ENCODE data around the gene PITPNM3.

Gene PITPNM3

GRCh38 chr17:6588165-6588564 is 31.8 kb upstream of the PITPNM3 start:
- no peaks in the 10 kb centered on the region for H3K4me1 ChIP-seq (ENCODE audit: insufficient read depth, low read length, poor library complexity, severe bottlenecking)
- H3K4me3 ChIP-seq (ENCODE audit: low read length, poor library complexity, severe bottlenecking), result no peak overlapping the region
- H3K27me3 ChIP-seq (ENCODE audit: insufficient read depth, low read length, poor library complexity, severe bottlenecking), result no peaks in the 10 kb centered on the region
- H3F3A ChIP-seq (ENCODE audit: low read depth), result no peaks in the 10 kb centered on the region
- H3K4me2 ChIP-seq (ENCODE audit: low read depth, low read length, poor library complexity, severe bottlenecking), result no peak overlapping the region
- H4K20me1 ChIP-seq (ENCODE audit: insufficient read depth, low read length, poor library complexity, severe bottlenecking), result no peaks in the 10 kb centered on the region
- TF ChIP-seq EZH2phosphoT487 (IDR thresholded peaks at IDR 0.05; ENCODE audit: borderline replicate concordance), result no peak
- H3K9ac ChIP-seq (ENCODE audit: low read depth, low read length, poor library complexity, severe bottlenecking), result no peak overlapping the region
- H3K79me2 ChIP-seq (ENCODE audit: insufficient read depth, low read length), result no peaks in the 10 kb centered on the region
- H3K36me3 ChIP-seq (ENCODE audit: insufficient read depth, low read length), result peaks cover 73% of the 10 kb centered on the region
- no peaks in the 10 kb centered on the region for H3K9me3 ChIP-seq (ENCODE audit: insufficient read depth, low read depth, low read length)
- no peak overlapping the region for H2AFZ ChIP-seq (ENCODE audit: low read length)
- H3K9me2 ChIP-seq (replicated peaks; ENCODE audit: low read depth, low read length), result no peaks in the 10 kb centered on the region

- no peaks in the 10 kb centered on the region for H3K79me2 ChIP-seq (ENCODE audit: insufficient read depth, low read length)
- no peaks in the 10 kb centered on the region for H3K27me3 ChIP-seq (ENCODE audit: insufficient read depth, low read length, poor library complexity, severe bottlenecking)
- H3F3A ChIP-seq (ENCODE audit: low read depth), result no peaks in the 10 kb centered on the region
- TF ChIP-seq EZH2phosphoT487 (IDR thresholded peaks at IDR 0.05; ENCODE audit: borderline replicate concordance) (no peak), CTCF (conservative IDR thresholded peaks at IDR 0.05; ENCODE audit: low read length) (no peak)
- no peaks in the 10 kb centered on the region for H3K4me1 ChIP-seq (ENCODE audit: insufficient read depth, low read length, poor library complexity, severe bottlenecking)
- H3K4me2 ChIP-seq (ENCODE audit: low read depth, low read length, poor library complexity, severe bottlenecking), result no peak overlapping the region
- H3K36me3 ChIP-seq (ENCODE audit: insufficient read depth, low read length), result peaks cover 74% of the 10 kb centered on the region
- no peaks in the 10 kb centered on the region for H3K9me2 ChIP-seq (replicated peaks; ENCODE audit: low read depth, low read length)
- H4K20me1 ChIP-seq (ENCODE audit: insufficient read depth, low read length, poor library complexity, severe bottlenecking), result no peaks in the 10 kb centered on the region
- H2AFZ ChIP-seq (ENCODE audit: low read length), result no peak overlapping the region
- no peaks in the 10 kb centered on the region for H3K9me3 ChIP-seq (ENCODE audit: insufficient read depth, low read depth, low read length)
- no peak overlapping the region for H3K4me3 ChIP-seq (ENCODE audit: low read length, poor library complexity, severe bottlenecking)
- H3K9ac ChIP-seq (ENCODE audit: low read depth, low read length, poor library complexity, severe bottlenecking), result no peak overlapping the region
Measured at GRCh38 chr17:6587310-6587709, 31.0 kb upstream of the PITPNM3 start.

GRCh38 chr17:6583411-6583810 is 27.1 kb upstream of the PITPNM3 start:
- no peaks in the 10 kb centered on the region for H3K9me3 ChIP-seq (ENCODE audit: insufficient read depth, low read depth, low read length)
- H3K36me3 ChIP-seq (ENCODE audit: insufficient read depth, low read length), result peaks cover 52% of the 10 kb centered on the region
- H3K4me2 ChIP-seq (ENCODE audit: low read depth, low read length, poor library complexity, severe bottlenecking), result no peak overlapping the region
- no peak overlapping the region for H3K4me3 ChIP-seq (ENCODE audit: low read length, poor library complexity, severe bottlenecking)
- no peaks in the 10 kb centered on the region for H3K27me3 ChIP-seq (ENCODE audit: insufficient read depth, low read length, poor library complexity, severe bottlenecking)
- H3K4me1 ChIP-seq (ENCODE audit: insufficient read depth, low read length, poor library complexity, severe bottlenecking), result no peaks in the 10 kb centered on the region
- H4K20me1 ChIP-seq (ENCODE audit: insufficient read depth, low read length, poor library complexity, severe bottlenecking), result no peaks in the 10 kb centered on the region
- H2AFZ ChIP-seq (ENCODE audit: low read length), result no peak overlapping the region
- H3K79me2 ChIP-seq (ENCODE audit: insufficient read depth, low read length), result no peaks in the 10 kb centered on the region
- TF ChIP-seq EZH2phosphoT487 (IDR thresholded peaks at IDR 0.05; ENCODE audit: borderline replicate concordance) (no peak), CTCF (conservative IDR thresholded peaks at IDR 0.05; ENCODE audit: low read length) (no peak)
- no peak overlapping the region for H3K9ac ChIP-seq (ENCODE audit: low read depth, low read length, poor library complexity, severe bottlenecking)
- no peaks in the 10 kb centered on the region for H3F3A ChIP-seq (ENCODE audit: low read depth)
- no peaks in the 10 kb centered on the region for H3K9me2 ChIP-seq (replicated peaks; ENCODE audit: low read depth, low read length)

- Histone ChIP-seq H3K9me3 (ENCODE audit: insufficient read depth, low read depth, low read length) (no peaks in the 10 kb centered on the region), H3K4me2 (ENCODE audit: low read depth, low read length, poor library complexity, severe bottlenecking) (no peak overlapping the region), H3F3A (ENCODE audit: low read depth) (no peaks in the 10 kb centered on the region), H2AFZ (ENCODE audit: low read length) (no peak overlapping the region), H3K9me2 (replicated peaks; ENCODE audit: low read depth, low read length) (no peaks in the 10 kb centered on the region), H3K4me3 (ENCODE audit: low read length, poor library complexity, severe bottlenecking) (no peak overlapping the region), H3K27me3 (ENCODE audit: insufficient read depth, low read length, poor library complexity, severe bottlenecking) (no peaks in the 10 kb centered on the region), H4K20me1 (ENCODE audit: insufficient read depth, low read length, poor library complexity, severe bottlenecking) (no peaks in the 10 kb centered on the region), H3K79me2 (ENCODE audit: insufficient read depth, low read length) (no peaks in the 10 kb centered on the region), H3K36me3 (ENCODE audit: insufficient read depth, low read length) (peaks cover 37% of the 10 kb centered on the region; the same call in 1 of the 2 replicates), H3K9ac (ENCODE audit: low read depth, low read length, poor library complexity, severe bottlenecking) (no peak overlapping the region), H3K4me1 (ENCODE audit: insufficient read depth, low read length, poor library complexity, severe bottlenecking) (no peaks in the 10 kb centered on the region)
- no peak for TF ChIP-seq EZH2phosphoT487 (IDR thresholded peaks at IDR 0.05; ENCODE audit: borderline replicate concordance)
- no peak for TF ChIP-seq CTCF (conservative IDR thresholded peaks at IDR 0.05; ENCODE audit: low read length)
Measured at GRCh38 chr17:6580625-6581024, 24.3 kb upstream of the PITPNM3 start.

All from Loucy (cell line).